K562 (cell line): ENCODE measurements around the gene ITGA11. TPM values are rescaled to one million over a fixed set of nuclear protein-coding genes. Genes with fewer than 3 reads are reported as not detected.

Experiments used
- ATAC-seq: fragments of 200-7000 bp; cut with Tn5 transposase; 3 replicates; pipeline ENCODE4 v1.9.1; 2020; ENCODE audit warnings: moderate library complexity
- BruUV-seq: library from RNA; stranded (reverse); fragments of 400-500 nt; replicated peaks from 2 replicates; lab custom pipeline; 2021; lab: Mats Ljungman, UMichigan
- CTCF ChIA-PET: fragments of 300-600 bp; formaldehyde crosslinking; extraction: SDS; loops from one replicate; lab custom pipeline; 2021; ENCODE audit warnings: low intra/inter-chr PET ratio; lab: Yijun Ruan, JAX
- POLR2A ChIA-PET: fragments of 300-600, 350-650 bp; sonication (Branson Sonifier 250); formaldehyde crosslinking; extraction: SDS; loops from one replicate; lab custom pipeline; 2021; ENCODE audit warnings: antibody characterized with exemption, inconsistent platforms; lab: Yijun Ruan, JAX
- DNase-seq, 4 experiments: peaks; one replicate each; pipeline versions ENCODE4 v3.0.0 to v3.0.0-alpha.2; 2011 to 2018; ENCODE audit warnings: low spot score in 3 of 4, mixed read lengths in 3 of 4; ENCODE audit errors: extremely low read depth in 1 of 4
- FAIRE-seq: peaks from 2 replicates; lab custom pipeline; 2011; peaks lifted over from hg19 to GRCh38; lab: Jason Lieb, UNC
- H2AFZ ChIP-seq: 2 replicates; pipeline ENCODE4 v1.6.0; 2011; ENCODE audit warnings: low read depth, low read length, control low read depth, inconsistent platforms
- H3K27ac ChIP-seq: fragments of 200-600 bp; 3 replicates; pipeline ENCODE4 v1.8.0; 2011; ENCODE audit warnings: low read depth, mild to moderate bottlenecking, control low read depth, inconsistent platforms, low read length, moderate library complexity, mixed read lengths; ENCODE audit errors: extremely low read depth
- H3K27me3 ChIP-seq, 2 experiments: fragments of 300-600 bp in 1 of 2; 2 replicates in 1 of 2; 3 replicates in 1 of 2; pipeline versions ENCODE4 v1.6.0 to v1.8.0; 2011; ENCODE audit warnings: inconsistent platforms in 2 of 2, low read length in 2 of 2, mild to moderate bottlenecking in 1 of 2, mixed read lengths in 1 of 2, moderate library complexity in 1 of 2; ENCODE audit not compliant: control insufficient read depth in 2 of 2, insufficient read depth in 2 of 2
- H3K36me3 ChIP-seq: fragments of 300-600 bp; 3 replicates; pipeline ENCODE4 v1.8.0; 2011; ENCODE audit warnings: mild to moderate bottlenecking, low read length, inconsistent platforms; ENCODE audit not compliant: control insufficient read depth, insufficient read depth
- H3K4me1 ChIP-seq, 2 experiments: fragments of 200-600 bp in 1 of 2; replicated peaks in 1 of 2; 2 replicates in 1 of 2; 3 replicates in 1 of 2; pipeline versions ENCODE4 v1.5.1 to v1.8.0; 2011; ENCODE audit warnings: inconsistent platforms in 2 of 2, low read length in 2 of 2, mild to moderate bottlenecking in 1 of 2, mixed read lengths in 1 of 2, moderate library complexity in 1 of 2; ENCODE audit not compliant: control insufficient read depth in 2 of 2, insufficient read depth in 2 of 2
- H3K4me2 ChIP-seq: 2 replicates; pipeline ENCODE4 v1.6.1; 2011; ENCODE audit warnings: low read length, control low read depth, inconsistent platforms, mixed read lengths; ENCODE audit not compliant: insufficient read depth
- H3K4me3 ChIP-seq: fragments of 200-600 bp; sonication (generic), shearing (Covaris generic); 2 replicates; pipeline ENCODE4 v1.5.1; 2016; ENCODE audit warnings: control low read depth, inconsistent platforms
- H3K79me2 ChIP-seq: fragments of 200-600 bp; 3 replicates; pipeline ENCODE4 v1.8.0; 2011; ENCODE audit warnings: low read length, inconsistent platforms; ENCODE audit not compliant: control insufficient read depth, insufficient read depth
- H3K9ac ChIP-seq, 2 experiments: 2 replicates each; pipeline versions ENCODE4 v1.6.0 to v1.6.1; 2011; ENCODE audit warnings: low read depth in 2 of 2, low read length in 2 of 2, control low read depth in 1 of 2, inconsistent platforms in 1 of 2, mild to moderate bottlenecking in 1 of 2, mixed read lengths in 1 of 2; ENCODE audit not compliant: insufficient read depth in 1 of 2
- H3K9me1 ChIP-seq: one replicate; pipeline ENCODE4 v1.6.0; 2011; ENCODE audit warnings: inconsistent platforms, mild to moderate bottlenecking, low read length, moderate library complexity; ENCODE audit not compliant: control insufficient read depth, insufficient read depth
- H3K9me3 ChIP-seq: replicated peaks from 2 replicates; pipeline ENCODE4 v1.5.1; 2011; ENCODE audit warnings: low read depth, low read length, inconsistent platforms; ENCODE audit not compliant: control insufficient read depth, insufficient read depth
- H4K20me1 ChIP-seq: replicated peaks from 2 replicates; pipeline ENCODE4 v1.6.1; 2011; ENCODE audit warnings: low read length, inconsistent platforms, mixed read lengths; ENCODE audit not compliant: control insufficient read depth, insufficient read depth
- CXXC5 ChIP-seq: fragments of 250-450 bp; sonication (Bioruptor Pico); IDR thresholded peaks from 2 replicates; pipeline ENCODE4 v1.8.0; 2022; ENCODE audit warnings: inconsistent platforms, mild to moderate bottlenecking, moderate library complexity
- ILK ChIP-seq: fragments of 450-650 bp; IDR thresholded peaks from 2 replicates; pipeline ENCODE4 v1.6.1; 2016; ENCODE audit warnings: missing genetic modification characterization, low read depth, mild to moderate bottlenecking, missing compliant biosample characterization, moderate library complexity, borderline replicate concordance
- MAFG ChIP-seq: fragments of 450-650 bp; conservative IDR thresholded peaks from 2 replicates; pipeline ENCODE4 v1.6.1; 2016; ENCODE audit warnings: missing genetic modification characterization, missing compliant biosample characterization
- MEF2D ChIP-seq: conservative IDR thresholded peaks from 2 replicates; pipeline ENCODE4 v1.6.1; 2016; ENCODE audit warnings: low read depth, missing genetic modification characterization, missing compliant biosample characterization
- MYBL2 ChIP-seq, 2 experiments: fragments of 450-650 bp in 1 of 2; sonication (generic) in 1 of 2; formaldehyde crosslinking in 1 of 2; IDR thresholded peaks; 2 replicates each; pipeline versions ENCODE4 v1.6.1 to v1.8.1; 2017 to 2022; ENCODE audit warnings: borderline replicate concordance in 1 of 2, inconsistent platforms in 1 of 2, low read depth in 1 of 2, mild to moderate bottlenecking in 1 of 2, missing genetic modification reagents in 1 of 2, moderate library complexity in 1 of 2
- NELFE ChIP-seq: IDR thresholded peaks from 2 replicates; pipeline ENCODE4 v1.6.1; 2011; ENCODE audit warnings: mild to moderate bottlenecking; ENCODE audit not compliant: insufficient read depth, insufficient read length
- NR4A1 ChIP-seq, 2 experiments: fragments of 250-450 bp in 1 of 2; fragments of 450-650 bp in 1 of 2; sonication (Bioruptor Pico) in 1 of 2; IDR thresholded peaks; 2 replicates each; pipeline versions ENCODE4 v1.4.0 to v1.6.1; 2016 to 2020; ENCODE audit warnings: mild to moderate bottlenecking in 2 of 2, missing compliant biosample characterization in 1 of 2, missing genetic modification characterization in 1 of 2, moderate library complexity in 1 of 2
- SAP30 ChIP-seq: fragments of 200-600 bp; sonication (generic); IDR thresholded peaks from 2 replicates; pipeline ENCODE4 v1.6.1; 2012; ENCODE audit warnings: borderline replicate concordance, low read depth, mild to moderate bottlenecking, moderate library complexity, low read length, control low read depth, inconsistent platforms; ENCODE audit not compliant: insufficient read depth, poor library complexity, severe bottlenecking
- SIN3A ChIP-seq, 2 experiments: fragments of 150-350 bp in 1 of 2; IDR thresholded peaks; 2 replicates each; pipeline ENCODE4 v1.6.1; 2011 to 2016; ENCODE audit warnings: borderline replicate concordance in 2 of 2, low read depth in 2 of 2, low read length in 2 of 2, mild to moderate bottlenecking in 2 of 2, moderate library complexity in 2 of 2; ENCODE audit not compliant: control insufficient read depth in 1 of 2
- ZBTB17 ChIP-seq: fragments of 450-650 bp; formaldehyde crosslinking; IDR thresholded peaks from 2 replicates; pipeline ENCODE4 v1.4.0; 2020; ENCODE audit warnings: mild to moderate bottlenecking
- ZNF217 ChIP-seq: sonication (generic); formaldehyde crosslinking; IDR thresholded peaks from 2 replicates; pipeline ENCODE4 v1.8.0; 2022; ENCODE audit warnings: mild to moderate bottlenecking, missing genetic modification reagents
- ZNF282 ChIP-seq: sonication (generic); formaldehyde crosslinking; IDR thresholded peaks from 2 replicates; pipeline ENCODE4 v1.8.1; 2023; ENCODE audit warnings: missing genetic modification reagents
- ZNF324 ChIP-seq: fragments of 250-450 bp; sonication (Bioruptor Pico); IDR thresholded peaks from 2 replicates; pipeline ENCODE4 v1.4.0; 2020; ENCODE audit warnings: mild to moderate bottlenecking
- ZNF436 ChIP-seq: fragments of 250-450, 450-650 bp; sonication (Bioruptor Pico); formaldehyde crosslinking; IDR thresholded peaks from 2 replicates; pipeline ENCODE4 v1.7.0; 2020; ENCODE audit warnings: mild to moderate bottlenecking
- ZNF507 ChIP-seq: conservative IDR thresholded peaks from 2 replicates; pipeline ENCODE4 v1.6.1; 2017; ENCODE audit warnings: missing genetic modification characterization, missing compliant biosample characterization
- WGBS: fragments of 100-300 bp; shearing (Covaris generic); methylation state at CpG from one replicate; pipeline ENCODE4 v1.1.6; 2016; ENCODE audit warnings: low coverage, mixed read lengths; ENCODE audit not compliant: insufficient coverage; ENCODE audit errors: missing lambda C conversion rate; 5-methylcytosine and 5-hydroxymethylcytosine counted together
- in situ Hi-C: fragments of 300-500 bp; cut with MboI; formaldehyde crosslinking; loops from 4 replicates; pipeline ENCODE4 v1.15.0; 2018; ENCODE audit warnings: inconsistent platforms, mixed read lengths
- intact Hi-C: fragments of 100-400 bp; cut with micrococcal nuclease; formaldehyde crosslinking; loops from 2 replicates; pipeline ENCODE4 v1.14.2; 2022
- polyA plus RNA-seq, 8 experiments: library from polyadenylated mRNA; depleted of rRNA in 4 of 8; stranded (reverse) in 5 of 8; unstranded in 3 of 8; fragments of >200 nt; fragmentation: Nextera tagmentation in 2 of 8; fragmentation: Illumina TruSeq in 1 of 8; extraction: Ambion mirVana in 2 of 8; extraction: Trizol in 1 of 8; gene quantifications; 2 replicates each; pipeline versions ENCODE4 v1.2.1 to v1.2.3, GENCODE V29; 2011 to 2014; ENCODE audit warnings: inconsistent platforms in 1 of 8, missing spikeins in 1 of 8
- total RNA-seq, 7 experiments: library from RNA; depleted of rRNA in 6 of 7; stranded (reverse); fragments of >200 nt in 6 of 7; fragmentation: Illumina TruSeq in 2 of 7; extraction: Trizol in 2 of 7; gene quantifications; 2 replicates each; pipeline versions ENCODE4 v1.2.1 to v1.2.3, GENCODE V29; 2011 to 2021; ENCODE audit warnings: low replicate concordance in 1 of 7
- TF ChIP-seq, protein P1 (sequence below): fragments of 450-650 bp; IDR thresholded peaks from one replicate; pipeline ENCODE4 v1.6.1; 2018; ENCODE audit warnings: mild to moderate bottlenecking, moderate library complexity; ENCODE audit not compliant: partially characterized antibody
- TF ChIP-seq, protein P2 (sequence below), 3 experiments: fragments of 200-800 bp in 1 of 3; sonication (Bioruptor generic) in 1 of 3; sonication (generic) in 1 of 3; formaldehyde crosslinking in 1 of 3; IDR thresholded peaks; 2 replicates each; pipeline versions ENCODE4 v1.6.1 to v1.8.0; 2016 to 2022; ENCODE audit warnings: mild to moderate bottlenecking in 2 of 3, missing compliant biosample characterization in 2 of 3, missing genetic modification characterization in 2 of 3, missing genetic modification reagents in 1 of 3

Gene ITGA11
- total and polyA plus RNA-seq, 9 of the 15 experiments (the other 6 are each of a cell fraction or from before 2014, with no cell fraction given), result 0.01 TPM; not detected in 8

DNA sequence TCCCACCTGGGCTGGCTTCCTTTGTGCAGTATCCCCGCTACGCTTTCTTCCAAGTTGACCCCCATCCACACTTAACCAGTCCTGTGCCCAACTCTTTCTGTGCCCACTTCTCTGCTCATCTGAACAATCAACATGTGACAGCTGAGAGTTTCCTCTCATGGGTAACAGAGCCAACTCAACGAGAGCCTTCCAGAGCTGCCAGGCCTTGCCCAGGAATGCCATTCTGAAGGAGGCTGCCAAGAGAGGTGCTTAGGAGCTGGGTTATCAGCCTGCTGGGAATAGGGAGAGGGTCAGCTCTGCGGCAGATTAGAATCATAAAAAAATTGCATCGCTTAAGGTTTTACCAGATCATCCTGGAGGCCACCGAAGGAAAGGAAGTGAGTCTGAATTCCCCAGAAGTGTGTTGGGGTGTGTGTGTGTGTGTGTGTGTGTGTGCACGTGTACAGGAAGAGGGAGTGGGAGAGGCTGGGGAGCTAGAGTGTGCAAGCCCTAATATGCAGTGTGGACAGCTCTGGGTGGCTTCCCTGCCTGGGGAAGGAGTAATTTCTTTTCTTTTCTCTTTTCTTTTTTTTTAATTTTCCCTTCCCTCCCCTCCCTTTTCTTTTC, 66.7 kb downstream of the ITGA11 start:
- Histone ChIP-seq H3K4me3 (no peak overlapping the region), H3K27me3 (peaks cover 15 to 56% of the 10 kb centered on the region in 2 experiments; a peak in 4 of 5 replicates), H2AFZ (no peak overlapping the region), H3K4me2 (no peak overlapping the region), H3K79me2 (no peaks in the 10 kb centered on the region), H3K36me3 (no peaks in the 10 kb centered on the region), H3K9ac (no peak overlapping the region), H3K4me1 (no peaks in the 10 kb centered on the region), H3K27ac (no peak overlapping the region), H4K20me1 (no peaks in the 10 kb centered on the region), H3K9me3 (no peaks in the 10 kb centered on the region), H3K9me1 (no peaks in the 10 kb centered on the region)
- CTCF ChIA-PET, result no interaction called here
- ATAC-seq, result no peak
- in situ Hi-C loops (no loop called here), intact Hi-C loops (no loop called here)
- no peak for DNase-seq
- 6% methylated on average over 7 of the region's 7 CpGs for WGBS
- no TSS peak for BruUV-seq
- no peak for TF ChIP-seq ZNF324 (CRISPR knock-in tag)
- no peak for TF ChIP-seq MYBL2 (IDR thresholded peaks at IDR 0.05; ENCODE audit: low read depth)
- no peak for TF ChIP-seq MYBL2 (CRISPR knock-in tag; IDR thresholded peaks at IDR 0.05; ENCODE audit: borderline replicate concordance)
- TF ChIP-seq, protein P1, sequence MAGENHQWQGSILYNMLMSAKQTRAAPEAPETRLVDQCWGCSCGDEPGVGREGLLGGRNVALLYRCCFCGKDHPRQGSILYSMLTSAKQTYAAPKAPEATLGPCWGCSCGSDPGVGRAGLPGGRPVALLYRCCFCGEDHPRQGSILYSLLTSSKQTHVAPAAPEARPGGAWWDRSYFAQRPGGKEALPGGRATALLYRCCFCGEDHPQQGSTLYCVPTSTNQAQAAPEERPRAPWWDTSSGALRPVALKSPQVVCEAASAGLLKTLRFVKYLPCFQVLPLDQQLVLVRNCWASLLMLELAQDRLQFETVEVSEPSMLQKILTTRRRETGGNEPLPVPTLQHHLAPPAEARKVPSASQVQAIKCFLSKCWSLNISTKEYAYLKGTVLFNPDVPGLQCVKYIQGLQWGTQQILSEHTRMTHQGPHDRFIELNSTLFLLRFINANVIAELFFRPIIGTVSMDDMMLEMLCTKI, result no peak
- TF ChIP-seq, protein P2, sequence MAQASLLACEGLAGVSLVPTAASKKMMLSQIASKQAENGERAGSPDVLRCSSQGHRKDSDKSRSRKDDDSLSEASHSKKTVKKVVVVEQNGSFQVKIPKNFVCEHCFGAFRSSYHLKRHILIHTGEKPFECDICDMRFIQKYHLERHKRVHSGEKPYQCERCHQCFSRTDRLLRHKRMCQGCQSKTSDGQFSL (CRISPR knock-in tag; IDR thresholded peaks at IDR 0.05), result no peak
- TF ChIP-seq, protein P2 (tag; IDR thresholded peaks at IDR 0.05), result no peak
- no peak for TF ChIP-seq SAP30
- TF ChIP-seq CXXC5 (CRISPR knock-in tag), result no peak
- TF ChIP-seq NELFE, result no peak
- TF ChIP-seq MAFG, result no peak
- no peak for TF ChIP-seq ZBTB17 (CRISPR knock-in tag)
- TF ChIP-seq ZNF217 (CRISPR knock-in tag), result no peak
- TF ChIP-seq ILK (tag), result no peak
- no peak for TF ChIP-seq NR4A1 (CRISPR knock-in tag; IDR thresholded peaks at IDR 0.05)
- TF ChIP-seq NR4A1 (tag; IDR thresholded peaks at IDR 0.05), result no peak
- no peak for TF ChIP-seq SIN3A (IDR thresholded peaks at IDR 0.05; ENCODE audit: borderline replicate concordance in 2 of 2, control insufficient read depth in 1 of 2, low read depth in 2 of 2, low read length in 2 of 2)
- TF ChIP-seq ZNF507, result no peak
- TF ChIP-seq ZNF282 (CRISPR knock-in tag), result no peak
- no peak for TF ChIP-seq ZNF436 (CRISPR knock-in tag)
- no peak for TF ChIP-seq MEF2D (tag)
- POLR2A ChIA-PET, result interaction anchor here (0.8 to 1.5 kb wide), 3 partner anchors 10 to 28 kb away, joined by 4 to 5 read pairs (median 4); no protein-coding TSS in a partner anchor
- no peak for FAIRE-seq
